HepG2 (cell line): Measurements from ENCODE around the gene TK2. TPM values are rescaled to one million over a fixed set of nuclear protein-coding genes. Genes with fewer than 3 reads are reported as not detected.

Source experiments
- ATAC-seq: fragments of 200-7000 bp; cut with Tn5 transposase; 3 replicates; pipeline ENCODE4 v1.9.1; 2020; ENCODE audit warnings: mild to moderate bottlenecking, moderate library complexity
- BruUV-seq: library from RNA; stranded (reverse); fragments of 400-500 nt; replicated peaks from 2 replicates; lab custom pipeline; 2021; lab: Mats Ljungman, UMichigan
- CTCF ChIA-PET: fragments of 300-600 bp; formaldehyde crosslinking; extraction: SDS; loops from one replicate; lab custom pipeline; 2021; ENCODE audit warnings: low total read pairs, inconsistent platforms, low intra/inter-chr PET ratio; lab: Yijun Ruan, JAX
- POLR2A ChIA-PET: fragments of 350-600 bp; sonication (Branson Sonifier 250); formaldehyde crosslinking; loops from one replicate; lab custom pipeline; 2020; ENCODE audit warnings: antibody characterized with exemption, inconsistent platforms; lab: Yijun Ruan, JAX
- DNase-seq: peaks from one replicate; pipeline ENCODE4 v3.0.0-alpha.2; 2015; ENCODE audit warnings: low spot score
- FAIRE-seq: peaks from 3 replicates; lab custom pipeline; 2011; peaks lifted over from hg19 to GRCh38; lab: Jason Lieb, UNC
- H2AFZ ChIP-seq: one replicate; pipeline ENCODE4 v1.6.1; 2011; ENCODE audit warnings: low read length, inconsistent platforms
- H3K27ac ChIP-seq: fragments of 300-600 bp; 3 replicates; pipeline ENCODE4 v1.8.0; 2011; ENCODE audit warnings: mixed run types, mild to moderate bottlenecking, mixed read lengths, low read length, inconsistent platforms; ENCODE audit not compliant: insufficient read depth; ENCODE audit errors: extremely low read length
- H3K27me3 ChIP-seq, 2 experiments: fragments of 200-600 bp in 1 of 2; 2 replicates in 1 of 2; 3 replicates in 1 of 2; pipeline versions ENCODE4 v1.6.0 to v1.8.0; 2011; ENCODE audit warnings: low read length in 2 of 2, mild to moderate bottlenecking in 2 of 2, moderate library complexity in 2 of 2, inconsistent platforms in 1 of 2; ENCODE audit not compliant: insufficient read depth in 2 of 2, control insufficient read depth in 1 of 2
- H3K36me3 ChIP-seq, 2 experiments: fragments of 200-600 bp in 1 of 2; replicated peaks in 1 of 2; 2 replicates in 1 of 2; 3 replicates in 1 of 2; pipeline versions ENCODE4 v1.5.1 to v1.8.0; 2011; ENCODE audit warnings: low read length in 2 of 2, inconsistent platforms in 1 of 2; ENCODE audit not compliant: insufficient read depth in 2 of 2, control insufficient read depth in 1 of 2
- H3K4me1 ChIP-seq: 2 replicates; pipeline ENCODE4 v1.5.1; 2012; ENCODE audit warnings: low read length, inconsistent platforms; ENCODE audit not compliant: insufficient read depth
- H3K4me2 ChIP-seq: 2 replicates; pipeline ENCODE4 v1.6.0; 2011; ENCODE audit warnings: low read depth, low read length, inconsistent platforms
- H3K4me3 ChIP-seq, 3 experiments: fragments of 200-600 bp in 1 of 3; sonication (generic), shearing (Covaris generic) in 1 of 3; replicated peaks in 1 of 3; 2 replicates each; pipeline ENCODE4 v1.5.1; 2011 to 2016; ENCODE audit warnings: low read length in 3 of 3, inconsistent platforms in 2 of 3, low read depth in 2 of 3, mild to moderate bottlenecking in 2 of 3, control low read depth in 1 of 3, mixed read lengths in 1 of 3; ENCODE audit not compliant: insufficient read depth in 1 of 3
- H3K79me2 ChIP-seq: one replicate; pipeline ENCODE4 v1.6.1; 2011; ENCODE audit warnings: low read length, inconsistent platforms; ENCODE audit not compliant: insufficient read depth
- H3K9ac ChIP-seq: 2 replicates; pipeline ENCODE4 v1.6.0; 2011; ENCODE audit warnings: mild to moderate bottlenecking, low read depth, low read length, inconsistent platforms; ENCODE audit not compliant: insufficient read depth
- H3K9me3 ChIP-seq: 2 replicates; pipeline ENCODE4 v1.5.1; 2012; ENCODE audit warnings: mild to moderate bottlenecking, low read length
- H4K20me1 ChIP-seq: 2 replicates; pipeline ENCODE4 v1.6.0; 2011; ENCODE audit warnings: inconsistent platforms, mild to moderate bottlenecking, low read length, moderate library complexity; ENCODE audit not compliant: insufficient read depth
- CREBL2 ChIP-seq: sonication (generic); formaldehyde crosslinking; IDR thresholded peaks from 2 replicates; pipeline ENCODE4 v1.8.1; 2023; ENCODE audit warnings: missing genetic modification reagents, mild to moderate bottlenecking, borderline replicate concordance
- CTCF ChIP-seq: sonication (generic); formaldehyde crosslinking; IDR thresholded peaks from 2 replicates; pipeline ENCODE4 v1.5.0; 2020; ENCODE audit warnings: mild to moderate bottlenecking, missing genetic modification reagents, moderate library complexity
- SMC3 ChIP-seq: IDR thresholded peaks from 2 replicates; pipeline ENCODE4 v1.6.1; 2011; ENCODE audit warnings: low read length, improper control_type of control experiment
- SP5 ChIP-seq: IDR thresholded peaks from 2 replicates; pipeline ENCODE4 v1.6.1; 2016; ENCODE audit warnings: low read depth, borderline replicate concordance
- STAG1 ChIP-seq: sonication (generic); formaldehyde crosslinking; IDR thresholded peaks from 2 replicates; pipeline ENCODE4 v1.4.0; 2020; ENCODE audit warnings: missing genetic modification reagents
- TP53 ChIP-seq: sonication (generic); formaldehyde crosslinking; conservative IDR thresholded peaks from 2 replicates; pipeline ENCODE4 v1.4.0; 2020; ENCODE audit warnings: missing genetic modification reagents
- ZFP90 ChIP-seq: sonication (generic); formaldehyde crosslinking; IDR thresholded peaks from 2 replicates; pipeline ENCODE4 v1.8.0; 2022; ENCODE audit warnings: missing genetic modification reagents, mild to moderate bottlenecking, inconsistent platforms, borderline replicate concordance
- ZNF605 ChIP-seq: sonication (generic); formaldehyde crosslinking; IDR thresholded peaks from 2 replicates; pipeline ENCODE4 v1.8.0; 2022; ENCODE audit warnings: mild to moderate bottlenecking, missing genetic modification reagents
- ZNF687 ChIP-seq: sonication (generic); formaldehyde crosslinking; IDR thresholded peaks from 2 replicates; pipeline ENCODE4 v1.5.1; 2020; ENCODE audit warnings: mild to moderate bottlenecking, missing genetic modification reagents, moderate library complexity
- ZNF768 ChIP-seq: sonication (generic); formaldehyde crosslinking; IDR thresholded peaks from 2 replicates; pipeline ENCODE4 v1.4.0; 2020; ENCODE audit warnings: missing genetic modification reagents
- WGBS: methylation state at CpG from one replicate; pipeline ENCODE4 v1.1.6; 2017; ENCODE audit warnings: low lambda C conversion rate; 5-methylcytosine and 5-hydroxymethylcytosine counted together
- in situ Hi-C: cut with HindIII; loops from 2 replicates; pipeline ENCODE4 v1.10.0; 2017; ENCODE audit warnings: low pct_unique_long_range_greater_than_20kb; ENCODE audit not compliant: extremely low pct_ligation_motif_present
- intact Hi-C: fragments of 100-400 bp; cut with micrococcal nuclease; formaldehyde crosslinking; loops from one replicate; pipeline ENCODE4 v1.10.0; 2022; ENCODE audit not compliant: unreplicated experiment
- polyA plus RNA-seq, 8 experiments: library from polyadenylated mRNA; depleted of rRNA in 3 of 8; stranded (reverse) in 7 of 8; unstranded in 1 of 8; fragments of >200 nt; fragmentation: Illumina TruSeq in 4 of 8; extraction: Trizol in 4 of 8; gene quantifications; 2 replicates each; pipeline versions ENCODE4 v1.2.1 to v1.2.3, GENCODE V29; 2011 to 2016; ENCODE audit warnings: low read depth in 4 of 8, missing spikeins in 1 of 8, mixed read lengths in 1 of 8; ENCODE audit not compliant: insufficient read depth in 1 of 8
- total RNA-seq, 5 experiments: library from RNA; depleted of rRNA; stranded (reverse); fragments of >200 nt; fragmentation: Illumina TruSeq; extraction: Trizol; gene quantifications; 2 replicates each; pipeline ENCODE4 v1.2.3, GENCODE V29; 2016; ENCODE audit warnings: low read depth in 1 of 5

TK2 gene
- total and polyA plus RNA-seq, 2 of the 13 experiments (the other 11 are each of a cell fraction or from before 2014, with no cell fraction given) = 18.7 to 21.0 TPM

- no peak overlapping the region for H3K27ac ChIP-seq
- no peaks in the 10 kb centered on the region for H3K79me2 ChIP-seq
- no peaks in the 10 kb centered on the region for H3K36me3 ChIP-seq
- CTCF ChIA-PET = no interaction called here
- intact Hi-C loops (no loop called here), in situ Hi-C loops (no loop called here)
- no peaks in the 10 kb centered on the region for H4K20me1 ChIP-seq
- peaks cover 5 to 58% of the 10 kb centered on the region in 2 experiments for H3K27me3 ChIP-seq
- H3K4me3 ChIP-seq = no peak overlapping the region
- no TSS peak for BruUV-seq
- POLR2A ChIA-PET = no interaction called here
- H2AFZ ChIP-seq = no peak overlapping the region
- ATAC-seq = no peak
- H3K4me2 ChIP-seq = no peak overlapping the region
- H3K9ac ChIP-seq = no peak overlapping the region
- peaks cover 22% of the 10 kb centered on the region for H3K4me1 ChIP-seq
- TF ChIP-seq TP53 = no peak
- TF ChIP-seq CREBL2 (CRISPR knock-in tag) = no peak
- TF ChIP-seq ZNF605 = no peak
- no peak for DNase-seq
- FAIRE-seq = no peak
- 48% methylated on average over 9 of the region's 15 CpGs for whole genome bisulfite sequencing
- H3K9me3 ChIP-seq = no peaks in the 10 kb centered on the region
Measured at GRCh38 chr16:66473051-66473571, 76.8 kb downstream of the TK2 start.

- H2AFZ ChIP-seq = no peak overlapping the region
- in situ Hi-C loops = no loop called here
- no peak overlapping the region for H3K27ac ChIP-seq
- DNase-seq (peak; percentile 20), FAIRE-seq (no peak), ATAC-seq (peak; percentile 61)
- no peak overlapping the region for H3K4me2 ChIP-seq
- WGBS = 24% methylated on average over 10 of the region's 10 CpGs
- H3K9ac ChIP-seq = no peak overlapping the region
- intact Hi-C loops = no loop called here
- POLR2A ChIA-PET = interaction anchor here (1.3 kb wide), 1 partner anchor 38 kb away, joined by 3 read pairs; no protein-coding TSS in a partner anchor
- no peaks in the 10 kb centered on the region for H3K79me2 ChIP-seq
- H3K4me1 ChIP-seq = peaks cover 25% of the 10 kb centered on the region
- no TSS peak for BruUV-seq
- no peaks in the 10 kb centered on the region for H3K36me3 ChIP-seq
- CTCF ChIA-PET = no interaction called here
- TF ChIP-seq SMC3 = peak; percentile 35; the same call in 1 of the 2 replicates
- peak; percentile 52 for TF ChIP-seq STAG1
- TF ChIP-seq CTCF (CRISPR knock-in tag) = peak; percentile 47
- TF ChIP-seq SP5 (CRISPR knock-in tag) = no peak
- no peak for TF ChIP-seq ZFP90 (CRISPR knock-in tag)
- TF ChIP-seq ZNF768 (CRISPR knock-in tag) = peak; percentile 12; the same call in 1 of the 2 replicates
- 0 out of 2 replicates have a peak, but pooled peaks have one; percentile 9 for TF ChIP-seq ZNF687 (CRISPR knock-in tag)
- H4K20me1 ChIP-seq = no peaks in the 10 kb centered on the region
- H3K4me3 ChIP-seq = no peak overlapping the region
- no peaks in the 10 kb centered on the region for H3K9me3 ChIP-seq
- H3K27me3 ChIP-seq = peaks cover 5 to 57% of the 10 kb centered on the region in 2 experiments
Measured at GRCh38 chr16:66471716-66472393, 78.1 kb downstream of the TK2 start.
